Small intestine (tissue), 7 donors: ENCODE data around the gene LRPAP1. TPM values are rescaled to one million over a fixed set of nuclear protein-coding genes. Genes with fewer than 3 reads are reported as not detected.
"Not testable (repeated sequence)": the region's sequence is repeated elsewhere in the genome, so short reads cannot be mapped to it uniquely, and the experiment has no call there.

Experiments
- DNase-seq, 2 donors: peaks; one replicate each; pipeline versions ENCODE4 v3.0.0 to v3.0.0-alpha.2; 2013
- FAIRE-seq: peaks from 2 replicates; lab custom pipeline; 2012; peaks lifted over from hg19 to GRCh38; lab: Jason Lieb, UNC
- H3K27ac ChIP-seq, 3 donors: one replicate each; pipeline ENCODE4 v1.5.1; 2013; ENCODE audit warnings: low read length in 2 of 3, mild to moderate bottlenecking in 2 of 3, control low read depth in 1 of 3, inconsistent platforms in 1 of 3, low read depth in 1 of 3, moderate library complexity in 1 of 3
- H3K27me3 ChIP-seq, 3 donors: one replicate each; pipeline ENCODE4 v1.6.1; 2013; ENCODE audit warnings: low read length in 3 of 3, inconsistent platforms in 1 of 3; ENCODE audit not compliant: control insufficient read depth in 3 of 3, insufficient read depth in 3 of 3
- H3K36me3 ChIP-seq, 3 donors: one replicate each; pipeline ENCODE4 v1.6.1; 2013; ENCODE audit warnings: low read length in 3 of 3, inconsistent platforms in 1 of 3, low read depth in 1 of 3, mild to moderate bottlenecking in 1 of 3, moderate library complexity in 1 of 3; ENCODE audit not compliant: control insufficient read depth in 3 of 3, insufficient read depth in 2 of 3
- H3K4me1 ChIP-seq, 3 donors: one replicate each; pipeline ENCODE4 v1.6.1; 2013; ENCODE audit warnings: low read length in 2 of 3, inconsistent platforms in 1 of 3, low read depth in 1 of 3, mild to moderate bottlenecking in 1 of 3, moderate library complexity in 1 of 3; ENCODE audit not compliant: control insufficient read depth in 3 of 3, insufficient read depth in 2 of 3
- H3K4me3 ChIP-seq, 3 donors: one replicate each; pipeline ENCODE4 v1.5.1; 2013; ENCODE audit warnings: low read length in 3 of 3, control low read depth in 1 of 3, inconsistent platforms in 1 of 3, low read depth in 1 of 3, mild to moderate bottlenecking in 1 of 3, moderate library complexity in 1 of 3
- H3K9me3 ChIP-seq, 2 donors: one replicate each; pipeline ENCODE4 v1.6.1; 2013; ENCODE audit warnings: low read depth in 1 of 2, low read length in 1 of 2; ENCODE audit not compliant: control insufficient read depth in 2 of 2, insufficient read depth in 1 of 2
- WGBS, 3 donors: extraction: QIAGEN DNeasy Blood & Tissue Kit; methylation state at CpG; one replicate each; pipeline ENCODE4 v1.1.7; 2013; 5-methylcytosine and 5-hydroxymethylcytosine counted together
- polyA plus RNA-seq, 4 donors: library from polyadenylated mRNA; stranded (reverse) in 3 of 4; unstranded in 1 of 4; fragments of 200-250 nt in 3 of 4; fragments of 120-200 nt in 1 of 4; gene quantifications; one replicate each; pipeline versions ENCODE4 v1.2.1 to v1.2.3, GENCODE V29; 2013
- donor health status: healthy with polysubstance abuse.
- donor health status: control.
- donor health status: control.
- donor health status: Bipolar disorder and iron deficiency.
- donor health status: healthy.

The LRPAP1 gene
- polyA plus RNA-seq, 4 donors: 20.1 to 268 (median 69.6) TPM

DNA sequence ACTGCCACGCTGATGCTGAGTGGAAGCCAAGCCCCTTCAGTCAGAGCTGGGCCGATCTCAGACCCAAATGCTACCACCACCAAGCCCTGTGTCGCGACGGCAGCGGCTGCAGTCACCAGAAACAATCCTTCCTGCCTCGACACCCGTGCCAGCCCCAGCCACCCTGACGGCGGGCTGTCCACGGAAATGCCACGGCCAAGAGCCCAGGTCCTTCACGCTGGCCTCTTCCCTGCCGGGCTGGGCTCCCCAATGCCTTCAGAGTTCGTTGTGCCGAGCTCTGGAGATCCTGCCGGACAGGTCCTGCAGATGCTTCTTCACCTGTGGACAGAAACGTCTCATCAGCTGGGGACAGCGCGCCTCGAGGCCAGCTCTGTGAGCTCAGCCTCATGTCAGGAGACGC is 19.5 kb downstream of the LRPAP1 start:
- peaks cover 25 to 92% (median 41%) of the 10 kb centered on the region in 3 donors for H3K36me3 ChIP-seq
- WGBS, 3 donors: 94 to 96% (median 94%) methylated on average over 22 of the region's 22 CpGs
- H3K4me1 ChIP-seq: peaks cover 0 to 10% (median 0%) of the 10 kb centered on the region in 3 donors
- peaks cover 0 to 3% of the 10 kb centered on the region in 2 donors for H3K9me3 ChIP-seq
- DNase-seq (no peak), FAIRE-seq (no peak)
- H3K27ac ChIP-seq: no peak overlapping the region
- H3K27me3 ChIP-seq: no peaks in the 10 kb centered on the region
- no peak overlapping the region for H3K4me3 ChIP-seq

DNA sequence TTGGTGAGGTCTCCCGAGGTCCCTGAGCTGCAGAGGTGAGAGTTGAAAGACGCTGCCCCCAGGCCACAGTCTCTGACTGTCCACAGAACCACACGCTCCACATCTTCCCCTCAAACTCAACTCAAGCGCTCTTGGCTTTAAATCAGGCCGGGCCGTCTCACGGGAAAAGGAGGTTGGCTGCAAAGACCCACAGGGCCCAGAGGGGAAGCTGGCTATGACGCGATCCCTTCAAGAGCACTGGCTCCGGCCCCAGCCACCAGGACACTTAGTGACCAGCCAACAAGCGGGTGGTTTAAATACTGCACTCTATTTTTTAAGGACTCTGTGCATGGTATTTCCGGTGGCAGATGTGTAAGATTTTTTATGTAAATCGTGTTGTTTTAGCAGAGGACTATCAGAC is 19.9 kb downstream of the LRPAP1 start:
- peaks cover 0 to 10% (median 0%) of the 10 kb centered on the region in 3 donors for H3K4me1 ChIP-seq
- no peak overlapping the region for H3K4me3 ChIP-seq
- H3K27ac ChIP-seq: no peak overlapping the region
- DNase-seq: no peak
- WGBS, 3 donors: 88 to 97% (median 94%) methylated on average over 13 of the region's 13 CpGs
- FAIRE-seq: no peak
- peaks cover 0 to 3% of the 10 kb centered on the region in 2 donors for H3K9me3 ChIP-seq
- H3K27me3 ChIP-seq: no peaks in the 10 kb centered on the region
- H3K36me3 ChIP-seq: peaks cover 21 to 87% (median 36%) of the 10 kb centered on the region in 3 donors

DNA sequence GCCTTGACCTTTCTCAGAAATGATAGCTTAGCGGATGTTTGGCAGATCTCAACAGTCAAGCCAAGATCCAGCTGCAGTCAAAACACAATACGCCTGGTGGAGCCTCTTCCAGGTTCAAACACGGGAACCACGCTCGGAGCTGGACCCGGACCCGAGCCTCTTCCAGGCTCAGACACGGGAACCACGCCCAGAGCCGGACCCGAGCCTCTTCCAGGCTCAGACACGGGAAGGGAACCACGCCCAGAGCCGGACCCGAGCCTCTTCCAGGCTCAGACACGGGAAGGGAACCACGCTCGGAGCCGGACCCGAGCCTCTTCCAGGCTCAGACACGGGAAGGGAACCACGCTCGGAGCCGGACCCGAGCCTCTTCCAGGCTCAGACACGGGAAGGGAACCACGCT is 20.6 kb downstream of the LRPAP1 start:
- DNase-seq, H3K4me3 ChIP-seq, H3K27me3 ChIP-seq, H3K27ac ChIP-seq, H3K4me1 ChIP-seq, FAIRE-seq, H3K9me3 ChIP-seq: not testable (repeated sequence)
- WGBS, 3 donors: 97 to 98% (median 97%) methylated on average over 15 to 21 of the region's 27 CpGs
- peaks cover 18 to 87% (median 32%) of the 10 kb centered on the region in 3 donors for H3K36me3 ChIP-seq

DNA sequence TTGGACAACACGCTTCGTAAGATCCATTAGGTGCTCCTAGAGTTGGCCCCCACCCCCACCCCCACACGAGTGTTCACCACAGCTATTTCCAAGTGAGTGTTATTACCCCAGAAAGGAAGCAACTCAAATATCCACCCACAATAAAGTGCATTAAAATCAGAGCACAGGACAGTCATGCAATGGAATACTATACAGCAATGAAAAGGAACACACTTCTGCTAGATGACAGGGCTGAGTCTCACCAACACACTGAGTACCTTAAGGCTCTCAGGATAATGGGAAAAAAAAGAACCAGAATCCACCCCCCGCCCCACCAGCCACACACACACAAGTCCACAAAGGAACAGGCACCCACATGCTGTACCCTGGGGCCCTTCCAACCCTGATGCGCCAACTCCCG is 21.0 kb downstream of the LRPAP1 start:
- Histone ChIP-seq H3K27me3 (no peaks in the 10 kb centered on the region), H3K27ac (no peak overlapping the region), H3K4me1 (peaks cover 0 to 10% (median 0%) of the 10 kb centered on the region in 3 donors), H3K9me3 (peaks cover 0 to 3% of the 10 kb centered on the region in 2 donors), H3K36me3 (peaks cover 14 to 86% (median 28%) of the 10 kb centered on the region in 3 donors), H3K4me3 (no peak overlapping the region)
- FAIRE-seq (no peak), DNase-seq (no peak)
- 97 to 99% (median 99%) methylated on average over 6 of the region's 6 CpGs for WGBS, 3 donors

DNA sequence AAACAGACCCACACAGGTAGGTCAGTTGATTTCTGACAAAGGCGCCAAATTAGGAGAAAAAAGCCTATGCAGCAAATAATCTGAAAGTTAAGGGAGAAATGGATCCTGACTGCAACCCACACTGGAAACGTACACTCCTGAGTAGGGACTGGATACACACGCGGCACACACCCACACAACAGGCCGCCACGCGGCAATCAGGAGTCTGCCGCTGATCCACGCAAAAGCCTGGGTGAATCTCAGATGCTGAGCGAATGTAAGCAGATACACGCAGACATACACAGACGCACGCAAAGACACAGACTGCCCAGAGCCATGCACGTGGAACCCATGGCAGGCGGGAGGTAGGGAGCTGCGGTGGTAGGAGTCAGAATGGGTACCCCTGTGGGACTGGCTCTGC is 21.7 kb downstream of the LRPAP1 start:
- peaks cover 0 to 7% (median 0%) of the 10 kb centered on the region in 3 donors for H3K4me1 ChIP-seq
- peaks cover 0 to 3% of the 10 kb centered on the region in 2 donors for H3K9me3 ChIP-seq
- no peak overlapping the region for H3K4me3 ChIP-seq
- no peaks in the 10 kb centered on the region for H3K27me3 ChIP-seq
- DNase-seq: no peak
- no peak for FAIRE-seq
- H3K36me3 ChIP-seq: peaks cover 13 to 86% (median 24%) of the 10 kb centered on the region in 3 donors
- H3K27ac ChIP-seq: no peak overlapping the region
- WGBS, 3 donors: 93 to 99% (median 97%) methylated on average over 16 of the region's 16 CpGs

DNA sequence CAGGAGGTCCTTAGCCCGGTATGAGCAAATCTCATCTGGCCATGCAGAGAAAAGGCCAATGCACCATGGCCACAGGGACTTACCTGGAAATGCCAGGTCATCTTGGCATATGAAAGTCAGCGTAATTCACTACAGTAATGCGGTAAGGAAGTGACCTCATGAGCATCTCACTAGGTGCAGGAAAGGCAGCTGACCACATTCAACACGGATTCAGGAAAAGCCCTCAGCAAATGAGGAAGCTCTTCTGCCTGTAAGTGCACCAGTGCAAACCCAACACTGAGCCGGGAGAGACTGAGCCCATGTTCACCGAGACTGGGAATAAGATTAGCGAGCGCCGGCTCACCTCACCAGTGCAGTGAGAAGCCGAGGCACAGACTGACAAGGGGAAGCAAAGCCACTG is 23.7 kb downstream of the LRPAP1 start:
- 85 to 86% (median 86%) methylated on average over 10 of the region's 10 CpGs for WGBS, 3 donors
- Histone ChIP-seq H3K4me3 (no peak overlapping the region), H3K9me3 (peaks cover 0 to 3% of the 10 kb centered on the region in 2 donors), H3K4me1 (no peaks in the 10 kb centered on the region), H3K27ac (no peak overlapping the region), H3K36me3 (peaks cover 9 to 81% (median 15%) of the 10 kb centered on the region in 3 donors), H3K27me3 (no peaks in the 10 kb centered on the region)
- no peak for DNase-seq
- FAIRE-seq: no peak

DNA sequence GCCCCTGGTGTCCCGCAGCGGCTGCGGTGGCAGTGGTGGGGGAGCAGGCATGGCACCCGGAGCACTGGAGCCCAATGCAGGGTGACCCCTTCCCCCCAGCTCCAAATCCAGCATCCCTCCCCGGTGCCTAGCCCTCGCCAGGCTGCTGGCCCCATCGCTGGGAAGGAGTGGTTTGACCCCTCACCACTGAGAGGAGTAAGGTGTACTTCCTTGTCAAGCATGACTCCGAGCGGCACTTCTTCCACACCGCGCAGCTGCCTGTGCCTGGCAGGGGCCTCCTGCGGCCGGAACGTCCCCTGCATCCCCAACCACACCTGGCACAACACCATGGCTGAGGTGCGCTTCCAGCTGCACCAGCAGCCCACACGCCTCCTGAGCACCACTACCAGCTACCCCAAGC is 27.0 kb downstream of the LRPAP1 start:
- no peaks in the 10 kb centered on the region for H3K27me3 ChIP-seq
- H3K4me3 ChIP-seq: no peak overlapping the region
- FAIRE-seq: no peak
- H3K27ac ChIP-seq: no peak overlapping the region
- 88 to 98% (median 97%) methylated on average over 16 of the region's 16 CpGs for WGBS, 3 donors
- no peaks in the 10 kb centered on the region for H3K4me1 ChIP-seq
- no peaks in the 10 kb centered on the region for H3K9me3 ChIP-seq
- DNase-seq: no peak
- peaks cover 6 to 81% (median 7%) of the 10 kb centered on the region in 3 donors for H3K36me3 ChIP-seq

DNA sequence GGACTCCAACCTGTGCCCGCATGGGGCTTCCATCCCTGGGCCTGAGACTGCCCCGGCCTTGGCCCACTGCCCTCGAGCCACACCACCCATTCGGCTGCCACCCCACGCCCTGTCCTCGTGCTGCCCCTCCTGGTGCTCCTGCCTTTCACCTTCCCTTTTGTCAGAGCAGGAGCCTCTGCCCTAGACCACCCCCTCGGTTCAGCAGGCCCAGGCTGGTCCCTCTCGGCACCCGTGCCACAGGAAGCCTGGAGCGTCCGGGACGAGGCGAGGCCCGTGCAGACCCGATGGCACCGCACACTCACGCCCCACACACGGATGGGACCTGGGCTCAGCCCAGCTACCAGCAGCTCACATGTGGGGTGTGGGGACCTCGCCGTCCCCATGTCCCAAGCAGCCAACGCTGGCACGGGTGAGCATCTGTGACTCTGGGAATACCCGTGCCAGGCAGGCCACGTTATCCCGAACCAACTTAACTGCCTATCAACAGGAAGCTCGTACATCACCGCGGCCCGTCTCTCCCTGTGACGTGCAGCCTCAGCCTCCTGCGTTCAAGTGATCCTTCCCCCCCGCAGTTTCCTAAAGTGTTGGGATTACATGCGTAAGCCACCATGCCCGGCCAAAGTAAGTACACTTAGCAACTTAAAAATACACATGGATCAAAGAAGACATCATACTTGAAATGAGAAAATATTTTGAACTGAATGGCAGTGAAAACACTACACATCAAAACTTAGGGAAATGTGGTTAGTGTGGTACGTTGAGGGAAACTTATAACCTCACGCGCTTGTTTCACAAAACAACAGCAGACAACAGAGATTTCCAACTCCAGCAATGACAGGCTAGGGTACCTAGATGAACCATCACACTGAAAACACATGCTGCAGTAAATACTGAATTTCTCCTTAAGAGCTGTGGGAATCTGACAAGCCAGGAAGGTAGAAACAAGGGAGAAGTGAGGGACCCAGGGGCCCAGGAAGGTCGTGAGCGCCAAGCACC is 29.0 kb downstream of the LRPAP1 start:
- Histone ChIP-seq H3K36me3 (peaks cover 2 to 83% (median 6%) of the 10 kb centered on the region in 3 donors), H3K9me3 (no peaks in the 10 kb centered on the region), H3K27ac (no peak overlapping the region), H3K4me3 (no peak overlapping the region), H3K4me1 (no peaks in the 10 kb centered on the region), H3K27me3 (no peaks in the 10 kb centered on the region)
- WGBS, 3 donors: 89 to 91% (median 90%) methylated on average over 38 to 39 of the region's 39 CpGs
- no peak for FAIRE-seq
- DNase-seq: no peak
